GM18511 (cell line): ENCODE measurements around the gene PDRG1.
A peak's percentile ranks its signal among the peaks of the same experiment; 100 is the strongest.

Experiments
- ATAC-seq: cut with Tn5 transposase; IDR thresholded peaks from one replicate; pipeline ENCODE4 v1.9.1; 2021; ENCODE audit warnings: mild to moderate bottlenecking, moderate library complexity; ENCODE audit not compliant: unreplicated experiment

The PDRG1 gene

GRCh38 chr20:31909253-31910070 is 42.4 kb downstream of the PDRG1 start:
- ATAC-seq, result no peak

- ATAC-seq, result no peak
Measured at GRCh38 chr20:31908424-31908823, 43.4 kb downstream of the PDRG1 start.

GRCh38 chr20:31908016-31908415 is 43.8 kb downstream of the PDRG1 start:
- no peak for ATAC-seq

GRCh38 chr20:31907046-31907445 is 44.8 kb downstream of the PDRG1 start:
- ATAC-seq, result no peak

GRCh38 chr20:31906001-31906400 is 45.8 kb downstream of the PDRG1 start:
- no peak for ATAC-seq

- no peak for ATAC-seq
Measured at GRCh38 chr20:31903627-31904386, 48.0 kb downstream of the PDRG1 start.

- no peak for ATAC-seq
Measured at GRCh38 chr20:31901615-31902014, 50.2 kb downstream of the PDRG1 start.

GRCh38 chr20:31897541-31897940 is 54.3 kb downstream of the PDRG1 start:
- no peak for ATAC-seq

- no peak for ATAC-seq
Measured at GRCh38 chr20:31896049-31896448, 55.8 kb downstream of the PDRG1 start.

- peak; percentile 99 for ATAC-seq
Measured at GRCh38 chr20:31894980-31895675, 56.7 kb downstream of the PDRG1 start.
